GM19324 (cell line): ENCODE measurements around the gene TMEM89.

Experiments used
- ATAC-seq: cut with Tn5 transposase; IDR thresholded peaks from one replicate; pipeline ENCODE4 v1.9.1; 2021; ENCODE audit warnings: mild to moderate bottlenecking, moderate library complexity; ENCODE audit not compliant: unreplicated experiment, low FRiP score

TMEM89 gene

DNA sequence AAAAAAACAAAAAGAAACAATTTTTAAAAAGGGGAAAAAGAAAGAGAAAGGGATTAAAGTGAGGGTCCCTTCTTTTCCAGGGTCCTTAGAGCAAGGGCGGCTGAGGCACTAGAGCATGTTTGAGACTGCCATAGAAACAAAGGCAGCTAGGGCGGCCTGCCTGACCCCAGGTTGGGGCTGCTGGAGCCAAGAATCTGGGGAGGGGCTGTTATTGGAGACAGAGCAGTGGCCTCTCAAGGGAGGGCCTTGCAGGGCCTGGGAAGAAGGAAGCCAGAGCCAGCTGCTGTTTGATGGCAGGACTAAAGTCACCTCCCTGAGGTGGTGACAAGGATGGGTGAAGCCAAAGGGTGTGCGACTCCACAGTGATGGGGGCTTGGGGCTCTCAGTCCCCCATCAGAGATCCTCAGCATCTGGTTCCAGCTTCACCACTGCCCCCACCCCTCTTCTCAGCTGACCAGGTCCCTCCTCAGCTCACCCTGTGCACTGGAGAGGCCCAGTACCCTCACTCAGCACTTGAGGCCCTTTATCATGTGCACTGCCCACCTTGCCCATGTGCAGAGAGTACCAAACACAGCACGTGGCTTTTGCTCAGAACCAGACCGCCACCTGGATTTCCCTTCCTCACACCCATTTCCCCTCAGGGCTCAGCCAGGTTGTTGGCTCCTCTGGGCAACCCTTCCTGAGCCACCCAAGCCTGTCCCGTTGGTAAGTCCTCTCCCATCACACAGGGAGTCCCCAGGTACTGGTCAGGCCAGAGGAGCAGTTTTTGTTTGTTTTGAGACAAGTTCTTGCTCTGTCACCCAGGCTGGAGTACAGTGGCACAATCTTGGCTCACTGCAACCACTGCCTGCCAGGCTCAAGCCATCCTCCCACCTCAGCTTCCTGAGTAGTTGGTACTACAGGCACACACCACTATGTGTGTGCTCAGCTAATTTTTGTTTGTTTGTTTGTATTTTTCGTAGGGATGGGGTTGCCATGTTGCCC lies 1.7 kb downstream of the TMEM89 start:
- no peak for ATAC-seq

- no peak for ATAC-seq
These were observed 4.0 kb downstream of the TMEM89 start for GRCh38 chr3:48617559-48617958.

DNA sequence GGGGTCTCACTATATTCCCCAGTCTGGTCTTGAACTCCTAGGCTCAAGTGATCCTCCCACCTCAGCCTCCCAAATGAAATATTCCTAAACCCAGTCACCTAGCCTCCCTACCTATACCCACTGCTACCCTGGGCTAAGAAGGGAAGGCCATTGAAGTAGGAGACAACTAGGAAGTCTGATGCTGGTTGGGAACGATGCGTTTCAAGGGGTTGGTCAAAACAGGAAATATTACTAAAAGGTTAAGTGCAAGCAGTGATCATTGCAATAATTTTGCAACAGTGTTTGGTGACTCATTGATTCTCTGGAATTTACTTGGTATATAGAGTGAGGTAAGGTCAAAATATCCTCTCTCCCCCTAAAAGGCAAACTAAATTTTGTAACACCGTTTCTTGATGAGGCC lies 7.5 kb downstream of the TMEM89 start:
- no peak for ATAC-seq

DNA sequence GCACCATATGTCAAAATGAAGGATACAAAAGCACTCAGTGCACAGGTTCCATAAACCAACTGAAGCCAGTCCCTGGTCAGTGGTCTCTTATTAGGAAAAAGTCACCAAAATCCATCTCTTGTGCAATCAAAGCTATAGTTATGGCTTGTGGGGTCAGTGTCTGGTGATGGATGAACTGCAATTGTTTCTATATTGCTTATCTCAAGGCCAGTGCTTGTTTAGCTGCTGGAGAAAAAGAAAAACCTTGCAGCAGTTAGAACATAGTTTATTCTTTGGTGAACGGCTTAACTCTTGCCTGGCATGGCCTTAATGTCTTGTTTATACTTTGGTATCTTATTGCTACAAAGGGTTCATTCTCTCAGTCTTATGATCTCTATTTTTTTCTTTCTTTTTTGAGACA lies 9.3 kb downstream of the TMEM89 start:
- no peak for ATAC-seq

DNA sequence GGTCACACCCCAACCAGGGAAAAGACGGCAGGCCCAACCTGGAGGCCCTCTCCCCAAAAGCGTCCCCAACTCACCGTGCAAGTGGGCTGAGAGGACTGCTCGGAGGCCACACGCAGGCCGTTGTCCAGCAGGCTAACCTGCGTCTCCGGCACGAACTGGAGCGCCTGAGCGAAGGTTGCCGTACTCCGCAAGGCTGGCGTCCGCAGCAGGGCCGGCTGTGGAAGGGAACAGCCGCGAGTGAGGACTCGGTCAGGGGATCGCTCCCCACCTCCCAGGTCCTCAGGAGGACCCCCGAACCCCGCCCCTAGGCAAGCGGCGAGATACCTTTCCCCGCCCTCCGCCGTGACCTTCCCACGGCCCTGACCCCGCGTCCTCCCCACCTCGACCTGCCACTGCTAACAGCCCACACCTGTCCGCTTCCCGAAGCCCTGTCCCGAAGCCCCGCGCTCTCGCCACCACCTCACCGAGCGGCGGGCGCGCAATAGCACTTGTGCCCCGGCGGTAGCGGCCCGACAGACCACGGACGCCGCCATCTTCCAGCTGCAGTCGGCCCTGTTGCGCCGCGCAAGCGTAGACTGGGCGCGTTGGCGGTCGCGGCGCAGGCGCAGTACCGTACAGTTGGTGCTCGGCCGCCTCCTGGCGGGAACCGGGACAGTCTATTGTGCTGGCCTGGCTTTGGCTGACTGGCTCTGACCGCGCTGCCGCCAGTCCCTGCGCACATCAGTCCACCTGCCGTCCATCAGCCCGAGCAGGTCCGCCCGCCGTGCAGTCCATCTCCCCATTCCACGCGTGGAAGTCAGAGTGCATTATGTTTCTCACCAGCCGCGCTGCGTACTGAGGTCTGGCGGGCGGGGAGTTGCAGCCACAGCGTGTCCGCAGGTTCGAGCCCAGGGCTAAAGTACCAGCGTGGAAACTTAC lies 12.2 kb downstream of the TMEM89 start, which contains the start of gene UQCRC1:
UQCRC1 (minus strand) TSS at position 559 of the 918 bp plus-strand sequence; CDS start at position 533, 26 bp downstream.
- peak; percentile 96 for ATAC-seq

- ATAC-seq: no peak
These were observed 14.1 kb downstream of the TMEM89 start for GRCh38 chr3:48607519-48607918.

DNA sequence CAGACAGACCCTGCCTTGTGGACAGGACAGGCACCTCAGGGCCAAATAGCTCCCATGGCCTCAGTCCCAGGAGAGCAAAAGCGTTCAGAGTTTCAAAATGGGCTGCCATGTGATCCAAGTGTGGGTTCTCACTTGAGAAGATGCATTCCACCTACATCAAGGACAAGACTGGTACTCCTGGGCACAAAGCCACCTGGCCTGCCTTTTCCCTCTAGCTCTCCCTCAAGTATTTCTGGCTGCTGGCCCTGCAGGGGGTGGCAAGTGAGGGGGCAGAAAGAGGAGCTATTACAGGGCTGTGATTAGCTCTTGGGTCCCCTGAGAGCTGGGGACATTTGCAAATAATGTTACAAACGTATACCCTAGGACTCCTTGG lies 20.0 kb downstream of the TMEM89 start:
- ATAC-seq: no peak

GRCh38 chr3:48600711-48601621 lies 20.6 kb downstream of the TMEM89 start:
- ATAC-seq: no peak

GRCh38 chr3:48599509-48600285 lies 21.9 kb downstream of the TMEM89 start:
- no peak for ATAC-seq

GRCh38 chr3:48599077-48599501 lies 22.5 kb downstream of the TMEM89 start:
- ATAC-seq: no peak

GRCh38 chr3:48598323-48599076 lies 23.1 kb downstream of the TMEM89 start:
- ATAC-seq: no peak

- ATAC-seq: no peak
These were observed 24.2 kb downstream of the TMEM89 start for GRCh38 chr3:48597408-48597800.

DNA sequence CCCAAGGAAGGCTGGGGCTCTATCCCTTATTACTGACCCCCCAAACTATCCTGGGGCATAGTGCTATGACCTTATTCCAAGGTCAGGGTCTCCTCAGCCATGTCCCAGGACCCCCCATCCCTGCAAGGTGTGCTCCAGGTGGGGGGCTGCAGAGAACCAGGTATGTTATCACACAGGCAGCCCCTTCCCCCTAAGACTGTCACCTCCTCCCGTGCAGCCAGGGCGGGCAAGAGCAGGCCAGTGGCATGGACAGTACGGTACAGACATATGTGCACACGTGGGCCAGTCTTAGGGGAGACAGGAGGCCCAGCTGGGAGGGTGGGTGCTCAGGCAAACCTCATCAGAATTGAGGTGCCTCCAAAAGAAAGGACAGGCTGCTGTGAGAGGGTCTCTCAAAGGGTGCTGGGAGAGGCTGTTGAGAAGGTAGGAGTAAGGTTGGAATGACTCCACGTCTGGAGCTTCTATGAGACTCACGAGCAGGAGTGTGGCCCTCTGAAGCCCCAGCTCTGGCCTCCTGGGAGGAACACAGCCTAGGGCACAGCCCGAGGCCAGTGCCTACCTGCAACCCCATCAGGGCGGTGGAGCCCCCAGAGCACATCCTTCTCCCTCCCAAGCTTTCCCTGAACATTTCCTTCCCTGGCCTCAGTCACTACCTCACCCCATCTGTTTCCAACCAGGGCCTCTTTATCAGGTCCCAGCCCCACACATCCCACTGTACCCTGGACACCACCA lies 24.7 kb downstream of the TMEM89 start:
- no peak for ATAC-seq

- ATAC-seq: no peak
These were observed 25.4 kb downstream of the TMEM89 start for GRCh38 chr3:48596157-48596556.

DNA sequence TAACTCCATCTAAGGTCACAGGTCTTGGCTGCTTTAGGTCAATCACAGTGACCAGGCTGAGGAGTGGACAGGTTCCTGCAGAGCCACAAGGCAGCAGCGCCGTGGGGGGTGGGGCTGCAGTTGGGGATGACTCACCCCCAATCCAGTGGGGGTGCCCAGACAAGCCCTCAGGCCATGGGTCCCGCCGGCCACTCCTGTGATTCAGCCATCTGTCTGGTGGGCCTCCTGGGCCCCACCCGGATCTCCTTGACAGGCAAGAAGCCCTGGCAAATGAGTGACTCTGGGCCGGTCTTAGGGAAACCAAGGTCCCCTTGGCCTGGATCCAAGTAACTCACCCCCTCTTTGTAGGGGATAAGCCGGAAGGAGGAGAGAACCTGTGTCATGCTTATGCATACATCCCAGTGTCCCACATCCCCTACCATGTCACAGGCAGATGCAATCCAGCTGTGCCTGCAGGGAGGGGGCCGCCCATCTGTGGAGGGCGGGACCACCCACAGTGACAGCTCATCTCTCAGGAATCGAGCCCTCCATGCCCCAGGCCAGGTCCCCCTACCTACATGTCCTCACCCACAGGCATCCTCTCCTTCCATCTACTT lies 25.9 kb downstream of the TMEM89 start:
- no peak for ATAC-seq

DNA sequence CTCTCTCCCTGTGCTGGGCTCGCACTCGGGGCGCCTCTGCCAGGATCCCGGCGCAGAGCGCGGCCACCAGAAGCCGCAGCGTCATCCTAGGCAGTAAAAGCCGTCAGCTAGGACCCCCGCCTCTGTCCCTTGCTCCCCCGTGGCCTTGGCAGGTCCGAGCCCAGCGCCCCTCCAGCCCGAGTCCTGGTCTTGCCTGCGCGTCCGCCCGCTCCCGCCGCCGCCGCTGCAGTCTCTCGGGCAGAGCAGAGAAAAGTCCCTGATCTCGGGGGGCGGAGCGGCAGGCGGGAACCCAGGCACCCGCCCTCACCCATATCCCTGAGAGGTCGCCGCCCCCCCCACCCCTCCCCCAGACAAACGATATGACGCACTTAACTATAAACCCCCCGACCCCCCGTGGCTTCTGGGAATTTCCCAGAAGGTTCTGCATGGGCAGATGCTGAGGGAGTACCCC lies 26.5 kb downstream of the TMEM89 start, which contains the start of gene COL7A1:
COL7A1 (minus strand) TSS at position 255 of the 451 bp plus-strand sequence; CDS start at position 85, 170 bp downstream.
- ATAC-seq: no peak

DNA sequence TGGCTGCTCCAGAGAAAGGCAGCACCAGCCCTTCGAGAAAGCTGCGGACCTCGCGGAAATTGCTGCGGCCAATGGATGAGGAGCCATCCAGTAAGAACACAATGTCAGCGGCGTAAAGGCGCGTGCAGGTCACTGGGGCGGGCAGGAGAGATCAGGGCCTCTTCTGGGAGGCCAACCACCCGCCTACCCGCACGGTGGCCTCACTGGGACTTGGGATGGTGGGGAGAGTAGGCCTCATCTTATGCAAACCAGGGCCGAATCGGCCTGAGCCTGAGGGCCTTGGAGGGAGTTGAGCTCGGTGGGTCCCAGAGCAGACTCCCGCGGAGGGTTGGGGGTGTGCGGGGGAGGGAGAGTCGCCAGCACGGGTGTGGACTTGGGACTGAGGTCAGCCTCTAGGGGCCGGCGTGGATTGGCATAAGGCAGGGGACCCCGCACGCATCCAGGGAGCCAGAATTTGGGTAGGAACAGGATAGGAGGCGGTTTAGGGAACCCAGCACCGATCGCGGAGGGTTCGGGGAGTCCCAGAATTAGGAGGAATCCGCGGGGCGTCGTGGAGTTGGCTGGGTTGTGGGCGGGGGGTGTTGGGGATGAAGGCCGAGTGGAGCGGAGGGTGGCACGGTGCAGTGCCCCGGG lies 27.0 kb downstream of the TMEM89 start:
- ATAC-seq: no peak
